Transverse colon (tissue), 4 donors: ENCODE results near the gene KCNK18. TPM values are rescaled to one million over a fixed set of nuclear protein-coding genes. Genes with fewer than 3 reads are reported as not detected.

Source experiments
- DNase-seq: peaks from one replicate; pipeline ENCODE4 v3.0.0-alpha.2; 2019
- H3K27ac ChIP-seq, 4 donors: fragments of 200-600 bp; sonication (generic); 2 replicates each; pipeline ENCODE4 v1.5.1; 2016 to 2018; ENCODE audit warnings: inconsistent platforms in 4 of 4
- H3K27me3 ChIP-seq: fragments of 200-600 bp; sonication (generic); 2 replicates; pipeline ENCODE4 v1.5.1; 2017; ENCODE audit warnings: inconsistent platforms
- H3K36me3 ChIP-seq, 4 donors: fragments of 200-600 bp; sonication (generic); 2 replicates each; pipeline ENCODE4 v1.5.1; 2017 to 2019; ENCODE audit warnings: inconsistent platforms in 4 of 4
- H3K4me1 ChIP-seq, 4 donors: fragments of 200-600 bp; sonication (generic); 2 replicates each; pipeline ENCODE4 v1.5.1; 2017 to 2020; ENCODE audit warnings: inconsistent platforms in 4 of 4
- H3K4me3 ChIP-seq, 4 donors: fragments of 200-600 bp; sonication (generic); 1 replicate in 1 of 4; 2 replicates in 3 of 4; pipeline versions ENCODE4 v1.5.1 to v1.6.1; 2017 to 2019; ENCODE audit warnings: inconsistent platforms in 4 of 4
- H3K9me3 ChIP-seq, 2 donors: fragments of 200-600 bp; sonication (generic); 2 replicates each; pipeline ENCODE4 v1.5.1; 2017 to 2019; ENCODE audit warnings: inconsistent platforms in 2 of 2
- EP300 ChIP-seq: sonication (generic); formaldehyde crosslinking; IDR thresholded peaks from one replicate; pipeline ENCODE4 v1.6.1; 2017; ENCODE audit warnings: antibody characterized with exemption, low read depth
- POLR2A ChIP-seq: fragments of 450-650 bp; IDR thresholded peaks from one replicate; pipeline ENCODE4 v1.6.1; 2016; ENCODE audit warnings: antibody characterized with exemption, mild to moderate bottlenecking, moderate library complexity
- POLR2AphosphoS5 ChIP-seq, 3 donors: sonication (generic); formaldehyde crosslinking; IDR thresholded peaks; one replicate each; pipeline ENCODE4 v1.6.1; 2016; ENCODE audit warnings: antibody characterized with exemption in 3 of 3
- WGBS, 2 donors: methylation state at CpG; one replicate each; pipeline ENCODE4 v1.1.5; 2018; ENCODE audit warnings: low coverage in 1 of 2; 5-methylcytosine and 5-hydroxymethylcytosine counted together
- in situ Hi-C, 4 donors: fragments of 200-750 bp; cut with MboI; loops; one replicate each; pipeline versions ENCODE4 v1.15.0 to v1.15.1; 2017; ENCODE audit warnings: low sequenced_read_pairs in 3 of 4, low pct_ligation_motif_present in 1 of 4, low pct_unique_long_range_greater_than_20kb in 1 of 4
- intact Hi-C: fragments of 100-400 bp; cut with DNase I; formaldehyde crosslinking; loops from one replicate; pipeline ENCODE4 v1.15.1; 2023; ENCODE audit warnings: low total_unique reads
- total RNA-seq, 4 donors: library from RNA; depleted of rRNA; stranded (reverse); fragments of >200 nt; gene quantifications; one replicate each; pipeline ENCODE4 v1.1.0, GENCODE V29; 2016
- TF ChIP-seq, protein P1 (sequence below), 5 experiments: fragments of 200-600 bp in 3 of 5; fragments of 450-650 bp in 2 of 5; sonication (generic) in 3 of 5; IDR thresholded peaks; 1 replicate in 2 of 5; 2 replicates in 3 of 5; pipeline ENCODE4 v1.5.1; 2016 to 2017; ENCODE audit warnings: antibody characterized with exemption in 5 of 5, inconsistent platforms in 3 of 5, mild to moderate bottlenecking in 2 of 5, moderate library complexity in 1 of 5

Gene KCNK18
- total RNA-seq, 4 donors from 2014 or later, result not detected

DNA sequence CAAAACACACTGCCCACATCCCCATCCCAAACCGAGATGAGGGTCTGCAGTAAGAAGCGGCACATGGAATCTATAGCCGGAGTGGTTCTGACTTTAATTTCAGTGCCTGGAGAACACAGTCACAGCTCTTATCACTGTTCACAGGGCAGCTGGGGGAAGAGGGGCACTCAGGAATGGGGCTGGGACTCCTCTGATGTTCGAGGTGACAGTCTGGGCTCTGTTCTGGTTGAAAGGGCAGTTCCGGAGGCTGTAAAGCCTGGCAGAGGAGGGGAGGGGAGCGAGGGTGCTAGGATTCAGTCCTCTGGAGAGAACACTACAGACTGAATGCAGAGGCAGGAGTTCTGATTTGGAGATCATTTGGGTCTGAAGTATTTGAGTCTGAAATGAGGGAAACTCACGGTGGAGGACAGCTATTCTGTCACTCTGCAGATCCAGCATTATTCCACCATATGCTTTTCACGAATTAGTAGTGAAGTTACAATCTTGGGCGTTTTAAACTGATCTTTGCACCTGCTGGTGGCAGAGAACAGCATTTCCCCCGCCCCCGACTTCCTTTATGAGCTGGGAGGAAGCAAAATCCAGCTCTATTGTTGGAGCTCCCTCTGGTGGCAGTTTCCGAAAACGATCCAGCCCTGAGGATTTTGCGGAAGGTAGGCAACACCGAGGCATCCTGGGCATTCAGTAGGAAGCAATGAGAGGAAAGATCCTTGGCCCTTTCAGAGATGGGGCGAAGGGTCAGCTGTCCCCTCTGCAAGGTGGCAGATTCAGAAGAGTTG, 22.7 kb upstream of the KCNK18 start:
- H3K9me3 ChIP-seq, result no peaks in the 10 kb centered on the region
- intact Hi-C loops, result loop anchor here (2.0 kb wide), 1 partner anchor 378 kb away; no protein-coding TSS in a partner anchor
- DNase-seq, result peak; percentile 90
- H3K4me1 ChIP-seq, result peaks cover 0 to 16% (median 8%) of the 10 kb centered on the region in 4 donors
- WGBS, 2 donors, result 9% methylated on average over 16 of the region's 16 CpGs; no CpG with 5 or more reads in 1 of the 2 donors
- H3K36me3 ChIP-seq, result no peaks in the 10 kb centered on the region
- in situ Hi-C loops, result loop anchor here (5.0 to 25.0 kb wide), 5 partner anchors 370 to 512 kb away; no protein-coding TSS in a partner anchor
- no peak for TF ChIP-seq POLR2AphosphoS5 (IDR thresholded peaks at IDR 0.05)
- TF ChIP-seq, protein P1, sequence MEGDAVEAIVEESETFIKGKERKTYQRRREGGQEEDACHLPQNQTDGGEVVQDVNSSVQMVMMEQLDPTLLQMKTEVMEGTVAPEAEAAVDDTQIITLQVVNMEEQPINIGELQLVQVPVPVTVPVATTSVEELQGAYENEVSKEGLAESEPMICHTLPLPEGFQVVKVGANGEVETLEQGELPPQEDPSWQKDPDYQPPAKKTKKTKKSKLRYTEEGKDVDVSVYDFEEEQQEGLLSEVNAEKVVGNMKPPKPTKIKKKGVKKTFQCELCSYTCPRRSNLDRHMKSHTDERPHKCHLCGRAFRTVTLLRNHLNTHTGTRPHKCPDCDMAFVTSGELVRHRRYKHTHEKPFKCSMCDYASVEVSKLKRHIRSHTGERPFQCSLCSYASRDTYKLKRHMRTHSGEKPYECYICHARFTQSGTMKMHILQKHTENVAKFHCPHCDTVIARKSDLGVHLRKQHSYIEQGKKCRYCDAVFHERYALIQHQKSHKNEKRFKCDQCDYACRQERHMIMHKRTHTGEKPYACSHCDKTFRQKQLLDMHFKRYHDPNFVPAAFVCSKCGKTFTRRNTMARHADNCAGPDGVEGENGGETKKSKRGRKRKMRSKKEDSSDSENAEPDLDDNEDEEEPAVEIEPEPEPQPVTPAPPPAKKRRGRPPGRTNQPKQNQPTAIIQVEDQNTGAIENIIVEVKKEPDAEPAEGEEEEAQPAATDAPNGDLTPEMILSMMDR (IDR thresholded peaks at IDR 0.05), result peak; percentile 78 to 87 (median 84)
- H3K27ac ChIP-seq, result no peak overlapping the region
- peak overlapping the region; percentile 18 to 46 (median 36) for H3K4me3 ChIP-seq
- H3K27me3 ChIP-seq, result peaks cover 57% of the 10 kb centered on the region

DNA sequence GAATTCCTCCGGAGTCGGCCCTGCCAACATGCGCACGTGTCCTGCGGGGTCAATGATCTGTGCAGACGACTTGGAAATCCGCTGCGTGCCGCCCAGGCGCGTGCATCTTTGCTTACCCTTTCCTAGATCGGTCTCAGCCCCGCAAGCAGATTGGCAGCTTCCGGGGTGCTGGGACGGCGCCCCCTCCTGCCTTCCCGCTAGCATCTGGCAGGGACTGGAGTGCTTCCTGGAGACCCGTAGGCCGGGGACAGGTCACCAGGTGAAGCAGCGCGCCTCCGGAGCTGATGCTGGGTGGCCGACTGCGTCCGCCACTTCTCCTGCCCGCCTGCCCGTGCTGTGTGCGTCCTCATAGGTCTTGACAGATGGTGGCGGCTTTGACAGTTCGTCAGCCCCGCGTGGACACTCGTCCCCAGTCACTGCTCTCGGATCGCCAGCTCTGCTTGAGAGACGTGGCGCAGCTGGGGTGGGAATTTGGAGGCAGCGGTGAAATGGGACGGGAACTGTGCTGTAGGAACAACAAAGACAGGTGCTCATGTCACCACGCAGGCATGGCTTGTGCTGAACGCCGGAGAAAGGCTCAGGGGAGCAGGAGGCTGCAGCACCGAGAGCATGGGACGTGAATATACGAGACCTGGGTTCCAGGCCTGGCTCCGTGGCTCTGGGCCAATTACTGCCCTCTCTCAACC, 21.9 kb upstream of the KCNK18 start:
- intact Hi-C loops, result loop anchor here (2.0 kb wide), 1 partner anchor 379 kb away; no protein-coding TSS in a partner anchor
- H3K4me1 ChIP-seq, result peaks cover 0 to 16% (median 8%) of the 10 kb centered on the region in 4 donors
- peak; percentile 22 for DNase-seq
- no peaks in the 10 kb centered on the region for H3K9me3 ChIP-seq
- peaks cover 56% of the 10 kb centered on the region for H3K27me3 ChIP-seq
- TF ChIP-seq POLR2AphosphoS5 (IDR thresholded peaks at IDR 0.05) (no peak), POLR2A (no peak)
- WGBS, 2 donors, result 1% methylated on average over 45 of the region's 46 CpGs; no CpG with 5 or more reads in 1 of the 2 donors
- H3K4me3 ChIP-seq, result peak overlapping the region; percentile 18 to 46 (median 36)
- H3K27ac ChIP-seq, result no peak overlapping the region
- in situ Hi-C loops, result loop anchor here (5.0 to 10.0 kb wide), 3 partner anchors 371 to 383 kb away; no protein-coding TSS in a partner anchor
- no peaks in the 10 kb centered on the region for H3K36me3 ChIP-seq

DNA sequence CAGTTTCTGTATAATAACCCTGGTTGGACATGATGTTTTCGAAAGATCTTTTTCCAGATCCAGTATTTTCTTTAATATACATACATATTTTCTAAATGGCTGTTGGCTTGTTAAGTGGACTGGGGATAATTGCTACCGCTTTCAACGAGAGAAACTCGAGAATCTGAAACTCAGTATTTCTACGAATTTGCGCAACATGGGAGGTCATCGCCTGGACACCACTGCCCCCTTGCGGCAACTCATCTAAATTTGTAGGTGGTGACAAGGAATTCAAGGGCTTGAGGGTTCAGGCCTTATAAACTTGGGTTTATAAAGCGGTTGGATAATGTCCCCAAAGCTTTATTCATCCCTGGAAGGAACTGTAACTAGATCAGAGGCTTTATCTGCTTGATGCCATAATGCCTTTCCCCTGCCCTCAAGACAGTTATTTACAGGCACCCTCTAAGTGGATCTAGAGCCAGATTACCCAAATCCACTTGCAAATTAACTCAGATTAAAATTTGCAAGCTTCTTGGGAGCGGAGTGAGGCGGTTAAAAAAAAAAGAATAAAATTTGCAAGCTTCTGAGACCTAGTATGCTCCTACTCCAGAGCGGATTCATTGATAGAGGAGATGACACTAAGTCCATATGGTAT, 21.3 kb upstream of the KCNK18 start:
- in situ Hi-C loops (loop anchor here (5.0 to 10.0 kb wide), 3 partner anchors 371 to 384 kb away; no protein-coding TSS in a partner anchor), intact Hi-C loops (loop anchor here (2.0 kb wide), 1 partner anchor 379 kb away; no protein-coding TSS in a partner anchor)
- TF ChIP-seq POLR2A (no peak), EP300 (no peak), POLR2AphosphoS5 (IDR thresholded peaks at IDR 0.05) (no peak)
- TF ChIP-seq, protein P1 (IDR thresholded peaks at IDR 0.05), result peak; percentile 67 to 81 (median 78)
- Histone ChIP-seq H3K27me3 (peaks cover 56% of the 10 kb centered on the region), H3K4me1 (peaks cover 0 to 16% (median 8%) of the 10 kb centered on the region in 4 donors), H3K4me3 (peak overlapping the region in 3 of 4 donors; percentile 18 to 46 (median 36)), H3K9me3 (no peaks in the 10 kb centered on the region), H3K27ac (no peak overlapping the region), H3K36me3 (no peaks in the 10 kb centered on the region)
- 25 to 42% methylated on average over 7 to 12 of the region's 12 CpGs for WGBS, 2 donors
- DNase-seq, result peak; percentile 85

DNA sequence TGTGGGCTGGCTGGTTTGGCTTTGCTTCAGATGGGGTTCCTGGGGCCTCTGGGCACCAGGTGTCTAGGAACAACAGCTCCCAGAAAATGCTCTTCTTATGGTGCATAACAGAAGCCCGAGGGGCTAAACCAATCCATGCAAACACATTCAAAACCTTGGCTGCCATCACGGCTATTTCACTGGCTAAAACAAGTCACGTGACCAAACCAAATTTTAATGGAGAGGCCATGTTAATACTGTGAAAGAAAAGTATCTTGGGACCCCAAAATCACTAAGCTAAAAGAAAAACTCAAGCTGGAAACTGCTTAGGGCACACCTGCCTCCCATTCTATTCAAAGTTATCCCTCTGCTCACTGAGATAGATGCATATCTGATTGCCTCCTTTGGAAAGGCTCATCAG, 19.1 kb upstream of the KCNK18 start:
- Histone ChIP-seq H3K4me1 (peaks cover 0 to 16% (median 8%) of the 10 kb centered on the region in 4 donors), H3K4me3 (no peak overlapping the region), H3K9me3 (no peaks in the 10 kb centered on the region), H3K36me3 (no peaks in the 10 kb centered on the region), H3K27me3 (peaks cover 38% of the 10 kb centered on the region), H3K27ac (no peak overlapping the region)
- DNase-seq, result no peak
- WGBS, 2 donors, result 70 to 73% methylated on average over 2 to 3 of the region's 3 CpGs
- TF ChIP-seq POLR2A (no peak), EP300 (no peak), POLR2AphosphoS5 (IDR thresholded peaks at IDR 0.05) (no peak)
- TF ChIP-seq, protein P1 (IDR thresholded peaks at IDR 0.05), result no peak
- in situ Hi-C loops (loop anchor here (5.0 to 10.0 kb wide), 3 partner anchors 373 to 386 kb away; no protein-coding TSS in a partner anchor), intact Hi-C loops (no loop called here)
